Stomach (tissue), 4 donors: ENCODE measurements around the gene ACVRL1.

Experiments
- POLR2A ChIP-seq, 4 donors: fragments of 450-650 bp; IDR thresholded peaks; one replicate each; pipeline ENCODE4 v1.6.1; 2016; ENCODE audit warnings: antibody characterized with exemption in 4 of 4, control low read depth in 2 of 4, mild to moderate bottlenecking in 1 of 4, moderate library complexity in 1 of 4
- POLR2AphosphoS5 ChIP-seq, 3 donors: sonication (generic); formaldehyde crosslinking; IDR thresholded peaks; one replicate each; pipeline ENCODE4 v1.6.1; 2016; ENCODE audit warnings: antibody characterized with exemption in 3 of 3
- TF ChIP-seq, protein P1 (sequence below), 7 experiments: fragments of 450-650 bp in 4 of 7; fragments of 200-600 bp in 3 of 7; sonication (generic) in 3 of 7; IDR thresholded peaks; one replicate each; pipeline ENCODE4 v1.5.1; 2016 to 2019; ENCODE audit warnings: antibody characterized with exemption in 7 of 7, control low read depth in 2 of 7, mild to moderate bottlenecking in 1 of 7

DNA sequence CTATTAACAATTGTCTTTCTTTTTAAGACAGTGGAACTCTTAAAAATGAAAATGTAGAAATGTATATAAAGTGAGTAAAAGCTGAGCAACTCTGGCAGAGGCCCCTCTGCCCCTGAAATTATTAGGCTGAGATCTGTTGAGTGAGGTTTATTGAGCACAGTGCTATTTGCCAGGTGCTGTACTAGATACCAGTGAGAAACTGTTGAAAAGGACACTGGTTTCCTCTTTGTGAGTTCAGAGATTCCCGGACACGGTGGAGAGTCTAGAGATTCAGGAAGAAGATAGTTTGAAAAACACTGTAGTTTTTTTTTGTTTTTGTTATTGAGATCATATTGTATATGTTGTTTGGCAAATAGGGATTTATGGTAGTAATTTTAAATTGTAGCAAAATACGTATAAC lies 55.4 kb downstream of the ACVRL1 start:
- TF ChIP-seq, protein P1, sequence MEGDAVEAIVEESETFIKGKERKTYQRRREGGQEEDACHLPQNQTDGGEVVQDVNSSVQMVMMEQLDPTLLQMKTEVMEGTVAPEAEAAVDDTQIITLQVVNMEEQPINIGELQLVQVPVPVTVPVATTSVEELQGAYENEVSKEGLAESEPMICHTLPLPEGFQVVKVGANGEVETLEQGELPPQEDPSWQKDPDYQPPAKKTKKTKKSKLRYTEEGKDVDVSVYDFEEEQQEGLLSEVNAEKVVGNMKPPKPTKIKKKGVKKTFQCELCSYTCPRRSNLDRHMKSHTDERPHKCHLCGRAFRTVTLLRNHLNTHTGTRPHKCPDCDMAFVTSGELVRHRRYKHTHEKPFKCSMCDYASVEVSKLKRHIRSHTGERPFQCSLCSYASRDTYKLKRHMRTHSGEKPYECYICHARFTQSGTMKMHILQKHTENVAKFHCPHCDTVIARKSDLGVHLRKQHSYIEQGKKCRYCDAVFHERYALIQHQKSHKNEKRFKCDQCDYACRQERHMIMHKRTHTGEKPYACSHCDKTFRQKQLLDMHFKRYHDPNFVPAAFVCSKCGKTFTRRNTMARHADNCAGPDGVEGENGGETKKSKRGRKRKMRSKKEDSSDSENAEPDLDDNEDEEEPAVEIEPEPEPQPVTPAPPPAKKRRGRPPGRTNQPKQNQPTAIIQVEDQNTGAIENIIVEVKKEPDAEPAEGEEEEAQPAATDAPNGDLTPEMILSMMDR (IDR thresholded peaks at IDR 0.05): no peak
- TF ChIP-seq POLR2A (IDR thresholded peaks at IDR 0.05): no peak
- TF ChIP-seq POLR2AphosphoS5 (IDR thresholded peaks at IDR 0.05): no peak
